Left lung (tissue), 10 donors: ENCODE measurements around the gene AGO3. TPM values are rescaled to one million over a fixed set of nuclear protein-coding genes. Genes with fewer than 3 reads are reported as not detected.

Experiments
- ATAC-seq: fragments of 200-7000 bp; cut with Tn5 transposase; one replicate; pipeline ENCODE4 v1.9.1; 2020; ENCODE audit warnings: moderate library complexity
- DNase-seq, 4 donors: peaks; one replicate each; pipeline ENCODE4 v3.0.0-alpha.2; 2013 to 2020
- H3K27ac ChIP-seq, 2 donors: fragments of 200-600 bp; sonication (generic) in 1 of 2; one replicate each; pipeline versions ENCODE4 v1.5.0 to v1.8.0; 2020 to 2021
- H3K27me3 ChIP-seq, 2 donors: fragments of 200-600 bp; sonication (generic) in 1 of 2; one replicate each; pipeline versions ENCODE4 v1.5.0 to v1.8.0; 2020 to 2021
- H3K36me3 ChIP-seq, 2 donors: fragments of 200-600 bp; sonication (generic) in 1 of 2; one replicate each; pipeline versions ENCODE4 v1.5.0 to v1.8.0; 2020 to 2021
- H3K4me1 ChIP-seq, 2 donors: fragments of 200-600 bp; one replicate each; pipeline ENCODE4 v1.8.0; 2021
- H3K4me3 ChIP-seq, 2 donors: fragments of 200-600 bp; sonication (generic) in 1 of 2; one replicate each; pipeline versions ENCODE4 v1.5.0 to v1.8.0; 2020 to 2021; ENCODE audit warnings: mild to moderate bottlenecking in 1 of 2
- H3K9me3 ChIP-seq, 2 donors: fragments of 200-600 bp; sonication (generic) in 1 of 2; one replicate each; pipeline versions ENCODE4 v1.5.0 to v1.8.0; 2020 to 2021
- intact Hi-C, 2 donors: fragments of 100-400 bp; cut with DNase I; formaldehyde crosslinking; loops; one replicate each; pipeline versions ENCODE4 v1.11.2 to v1.14.2; 2022
- polyA plus RNA-seq, 6 donors: library from polyadenylated mRNA; unstranded; fragments of 120-200 nt; gene quantifications; one replicate each; pipeline ENCODE4 v1.2.1, GENCODE V29; 2013; ENCODE audit not compliant: insufficient read length in 6 of 6
- total RNA-seq, 2 donors: library from RNA; stranded (reverse); fragmentation: NEBNext Ultra II Directional; extraction: Animal tissue kit (Norgen Biotek cat#: 25700); gene quantifications; one replicate each; pipeline ENCODE4 v1.2.1, GENCODE V29; 2021
- TF ChIP-seq, protein P1 (sequence below), 2 donors: fragments of 200-600 bp; sonication (generic) in 1 of 2; IDR thresholded peaks; one replicate each; pipeline versions ENCODE4 v1.5.0 to v1.8.0; 2021; ENCODE audit warnings: antibody characterized with exemption in 2 of 2
- donor health status: DM: no; HTN: yes; CAD: no.
- donor health status: DM: no; HTN: no; CAD: no.

The AGO3 gene
- total and polyA plus RNA-seq, 8 donors, result 18.7 to 30.1 (median 21.9) TPM

DNA sequence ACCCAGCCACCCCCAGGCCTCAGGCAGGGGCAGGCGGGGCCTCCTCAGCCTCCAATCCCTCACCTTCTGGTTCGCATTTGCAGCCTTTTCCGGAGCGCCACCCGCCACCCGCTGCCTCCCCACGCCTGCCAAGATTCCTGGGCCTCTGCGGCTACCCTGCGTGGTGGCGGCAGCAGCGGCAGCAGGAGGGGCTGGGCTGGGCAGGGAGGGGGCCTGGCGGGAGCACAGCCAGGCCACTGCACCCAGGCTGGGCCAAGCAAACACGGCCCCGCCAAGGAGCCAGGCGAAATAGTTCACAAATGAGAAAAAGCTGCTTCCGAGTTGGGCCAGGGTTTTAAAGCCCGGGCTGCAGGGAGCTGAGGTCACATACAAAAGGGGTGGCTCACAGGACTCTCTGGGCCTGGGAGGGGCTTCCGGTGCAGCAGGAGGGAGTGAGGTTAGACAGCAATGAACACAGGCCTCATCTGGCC, 184.3 kb downstream of the AGO3 start:
- TF ChIP-seq, protein P1, sequence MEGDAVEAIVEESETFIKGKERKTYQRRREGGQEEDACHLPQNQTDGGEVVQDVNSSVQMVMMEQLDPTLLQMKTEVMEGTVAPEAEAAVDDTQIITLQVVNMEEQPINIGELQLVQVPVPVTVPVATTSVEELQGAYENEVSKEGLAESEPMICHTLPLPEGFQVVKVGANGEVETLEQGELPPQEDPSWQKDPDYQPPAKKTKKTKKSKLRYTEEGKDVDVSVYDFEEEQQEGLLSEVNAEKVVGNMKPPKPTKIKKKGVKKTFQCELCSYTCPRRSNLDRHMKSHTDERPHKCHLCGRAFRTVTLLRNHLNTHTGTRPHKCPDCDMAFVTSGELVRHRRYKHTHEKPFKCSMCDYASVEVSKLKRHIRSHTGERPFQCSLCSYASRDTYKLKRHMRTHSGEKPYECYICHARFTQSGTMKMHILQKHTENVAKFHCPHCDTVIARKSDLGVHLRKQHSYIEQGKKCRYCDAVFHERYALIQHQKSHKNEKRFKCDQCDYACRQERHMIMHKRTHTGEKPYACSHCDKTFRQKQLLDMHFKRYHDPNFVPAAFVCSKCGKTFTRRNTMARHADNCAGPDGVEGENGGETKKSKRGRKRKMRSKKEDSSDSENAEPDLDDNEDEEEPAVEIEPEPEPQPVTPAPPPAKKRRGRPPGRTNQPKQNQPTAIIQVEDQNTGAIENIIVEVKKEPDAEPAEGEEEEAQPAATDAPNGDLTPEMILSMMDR (IDR thresholded peaks at IDR 0.05), result no peak
- intact Hi-C loops, result no loop called here
- ATAC-seq, result peak; percentile 49
- Histone ChIP-seq H3K4me1 (peaks cover 5 to 22% of the 10 kb centered on the region in 2 donors), H3K9me3 (no peaks in the 10 kb centered on the region), H3K27me3 (no peaks in the 10 kb centered on the region), H3K4me3 (no peak overlapping the region), H3K27ac (no peak overlapping the region), H3K36me3 (no peaks in the 10 kb centered on the region)
- peak in 1 of 4 donors; percentile 35 for DNase-seq

DNA sequence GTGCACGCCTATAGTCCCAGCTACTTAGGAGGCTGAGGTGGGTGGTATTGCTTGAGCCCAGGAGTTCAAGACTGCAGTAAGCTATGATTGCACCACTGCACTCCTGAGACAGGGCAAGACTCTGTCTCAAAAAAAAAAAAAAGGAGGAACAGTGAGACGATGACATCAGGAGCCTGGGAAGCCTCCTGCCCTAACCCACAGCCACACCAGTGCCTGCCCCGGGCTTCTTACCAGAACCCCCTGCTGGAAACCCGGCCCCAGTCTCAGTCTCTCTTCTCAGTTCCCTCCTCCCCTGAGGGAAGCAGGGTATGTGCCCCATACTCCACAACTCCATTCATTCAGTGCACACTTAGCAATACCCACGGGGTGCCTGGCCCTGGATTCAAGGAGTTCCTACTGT, 185.0 kb downstream of the AGO3 start:
- TF ChIP-seq, protein P1 (IDR thresholded peaks at IDR 0.05), result no peak
- Histone ChIP-seq H3K27me3 (no peaks in the 10 kb centered on the region), H3K36me3 (no peaks in the 10 kb centered on the region), H3K4me1 (peaks cover 5 to 23% of the 10 kb centered on the region in 2 donors), H3K27ac (no peak overlapping the region), H3K4me3 (no peak overlapping the region), H3K9me3 (no peaks in the 10 kb centered on the region)
- intact Hi-C loops, result no loop called here
- DNase-seq (no peak), ATAC-seq (peak; percentile 39)

DNA sequence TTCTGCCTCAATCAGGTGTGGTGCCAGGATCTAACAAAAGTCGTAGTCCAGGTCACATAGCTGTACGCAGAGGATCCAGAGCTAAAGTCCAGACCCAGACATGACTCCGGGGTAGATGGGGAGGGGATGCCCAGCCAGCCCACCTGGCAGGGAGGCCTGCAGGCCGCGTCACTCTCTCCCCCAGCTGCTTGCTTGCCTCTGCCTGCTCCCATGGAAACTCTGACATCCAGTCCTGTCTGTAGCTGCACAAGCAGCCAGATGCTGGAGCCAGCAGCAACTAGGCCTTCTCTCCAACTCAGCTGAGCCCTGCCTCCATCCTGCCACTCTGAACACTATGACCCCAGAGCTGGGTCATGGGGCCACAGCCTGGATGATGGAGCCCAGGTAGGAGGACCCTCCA, 186.0 kb downstream of the AGO3 start:
- Histone ChIP-seq H3K4me3 (no peak overlapping the region), H3K9me3 (no peaks in the 10 kb centered on the region), H3K36me3 (no peaks in the 10 kb centered on the region), H3K27me3 (no peaks in the 10 kb centered on the region), H3K27ac (no peak overlapping the region), H3K4me1 (peaks cover 5 to 23% of the 10 kb centered on the region in 2 donors)
- TF ChIP-seq, protein P1 (IDR thresholded peaks at IDR 0.05), result no peak
- ATAC-seq, result no peak
- no peak for DNase-seq
- intact Hi-C loops, result no loop called here

DNA sequence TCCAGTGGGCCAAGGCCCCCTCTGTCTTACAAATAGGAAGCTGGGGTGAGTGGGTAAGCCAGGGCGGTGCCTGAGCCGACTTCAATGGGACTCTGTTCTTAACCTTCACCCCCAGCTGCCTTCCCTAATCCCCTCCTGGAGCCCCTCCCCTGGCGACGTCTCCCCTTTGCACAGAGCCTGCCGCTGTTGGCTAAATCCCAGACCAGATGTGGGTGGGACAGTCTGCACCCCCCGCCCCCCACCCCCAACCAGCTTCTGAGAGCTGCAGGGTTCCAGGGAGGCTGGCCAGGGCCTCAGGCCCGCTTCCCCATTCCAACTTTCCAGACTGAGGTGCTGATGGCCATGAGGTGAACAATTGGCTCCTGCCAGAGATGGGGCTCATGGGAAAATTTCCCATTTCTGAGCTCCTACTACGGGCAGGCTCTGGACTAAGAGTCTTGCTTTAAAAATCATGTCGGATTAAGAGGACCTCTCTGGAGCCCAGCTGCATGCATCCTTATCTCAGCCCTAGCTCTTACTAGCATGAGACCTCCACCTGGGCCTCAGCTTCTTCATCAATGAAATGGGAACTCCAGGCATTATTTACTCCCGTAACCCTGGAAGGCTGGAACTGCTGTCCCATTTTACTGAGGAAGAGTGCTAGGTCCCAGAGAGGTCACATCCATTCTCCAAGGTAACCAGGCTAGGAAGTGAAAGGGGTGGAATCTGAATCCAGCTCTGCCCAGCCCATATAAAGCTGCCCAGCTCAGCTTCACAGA, 187.7 kb downstream of the AGO3 start:
- DNase-seq, result no peak
- Histone ChIP-seq H3K9me3 (no peaks in the 10 kb centered on the region), H3K36me3 (no peaks in the 10 kb centered on the region), H3K27ac (no peak overlapping the region), H3K4me3 (no peak overlapping the region), H3K4me1 (peaks cover 5 to 40% of the 10 kb centered on the region in 2 donors), H3K27me3 (peaks cover 0 to 7% of the 10 kb centered on the region in 2 donors)
- intact Hi-C loops, result no loop called here
- TF ChIP-seq, protein P1 (IDR thresholded peaks at IDR 0.05), result no peak
- no peak for ATAC-seq

DNA sequence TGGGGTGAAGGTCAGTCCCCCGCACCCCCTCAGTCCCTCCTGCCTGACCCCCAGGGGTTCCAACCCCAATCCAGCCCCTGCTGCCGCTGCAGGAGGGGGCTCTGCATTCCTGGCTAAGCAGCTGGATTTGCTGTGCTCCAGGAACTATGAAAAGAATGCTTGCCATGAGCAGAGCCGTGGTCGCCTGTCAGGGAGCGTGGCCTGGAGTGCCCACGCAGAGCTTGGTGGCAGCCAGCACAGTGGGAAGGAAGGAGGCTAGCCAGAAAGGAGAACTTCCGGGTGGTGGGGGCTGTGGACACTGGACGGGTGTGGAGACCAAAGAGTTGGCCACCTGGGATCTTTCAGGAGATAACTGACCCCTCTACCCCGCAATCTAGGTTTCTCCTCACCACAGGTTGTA, 188.6 kb downstream of the AGO3 start:
- H3K27ac ChIP-seq, result no peak overlapping the region
- intact Hi-C loops, result no loop called here
- H3K27me3 ChIP-seq, result peaks cover 0 to 15% of the 10 kb centered on the region in 2 donors
- ATAC-seq, result peak; percentile 23
- no peak for DNase-seq
- no peak overlapping the region for H3K4me3 ChIP-seq
- H3K36me3 ChIP-seq, result no peaks in the 10 kb centered on the region
- no peaks in the 10 kb centered on the region for H3K9me3 ChIP-seq
- TF ChIP-seq, protein P1 (IDR thresholded peaks at IDR 0.05), result no peak
- peaks cover 5 to 44% of the 10 kb centered on the region in 2 donors for H3K4me1 ChIP-seq

Other genes with a start within 250 kb of the AGO3 start
- 10 to 100 TPM; 15.3 to 16.1 TPM for gene C1orf216, start 212.2 kb upstream of the AGO3 start, total RNA-seq
- 10 to 100 TPM; 11.1 to 15.4 (median 13.0) TPM for gene C1orf216, start 212.2 kb upstream of the AGO3 start, polyA plus RNA-seq
- 10 to 100 TPM in 1 of 2 donors, 1 to 10 TPM in 1; 9.1 to 10.6 TPM for gene CLSPN, start 161.1 kb upstream of the AGO3 start, total RNA-seq
- 10 to 100 TPM in 5 of 6 donors, 1 to 10 TPM in 1; 9.4 to 18.8 (median 11.0) TPM for gene CLSPN, start 161.1 kb upstream of the AGO3 start, polyA plus RNA-seq
- 10 to 100 TPM; 16.9 to 23.6 TPM for gene AGO4, start 123.1 kb upstream of the AGO3 start, total RNA-seq
- 10 to 100 TPM; 30.2 to 39.1 (median 36.0) TPM for gene AGO4, start 123.1 kb upstream of the AGO3 start, polyA plus RNA-seq
- 10 to 100 TPM; 24.3 to 29.7 TPM for gene AGO1, start 47.9 kb upstream of the AGO3 start, total RNA-seq
- gene AGO1, start 47.9 kb upstream of the AGO3 start, polyA plus RNA-seq, result 10 to 100 TPM; 20.8 to 24.2 (median 21.8) TPM
- 1 to 10 TPM in 1 of 2 donors, under 1 TPM in 1; 0.32 to 5.8 TPM for gene TEKT2, start 153.0 kb downstream of the AGO3 start, total RNA-seq
- gene TEKT2, start 153.0 kb downstream of the AGO3 start, polyA plus RNA-seq, result 10 to 100 TPM in 4 of 6 donors, 1 to 10 TPM in 2; 5.9 to 16.0 (median 12.8) TPM
- gene ADPRS, start 157.8 kb downstream of the AGO3 start, total RNA-seq, result 10 to 100 TPM; 26.3 to 27.9 TPM
- gene ADPRS, start 157.8 kb downstream of the AGO3 start, polyA plus RNA-seq, result 10 to 100 TPM; 27.2 to 30.4 (median 28.9) TPM
- gene COL8A2, start 194.1 kb downstream of the AGO3 start, total RNA-seq, result 1 to 10 TPM; 7.0 to 8.4 TPM
- gene COL8A2, start 194.1 kb downstream of the AGO3 start, polyA plus RNA-seq, result 1 to 10 TPM in 1 of 6 donors, under 1 TPM in 5; 0.43 to 1.0 (median 0.91) TPM
- gene TRAPPC3, start 218.4 kb downstream of the AGO3 start, total RNA-seq, result 10 to 100 TPM; 66.0 to 71.4 TPM
- gene TRAPPC3, start 218.4 kb downstream of the AGO3 start, polyA plus RNA-seq, result 10 to 100 TPM; 45.5 to 57.1 (median 52.7) TPM
- 100 to 1,000 TPM; 123 to 147 TPM for gene MAP7D1, start 225.1 kb downstream of the AGO3 start, total RNA-seq
- gene MAP7D1, start 225.1 kb downstream of the AGO3 start, polyA plus RNA-seq, result 10 to 100 TPM; 54.6 to 86.9 (median 71.3) TPM